WTC11 (cell line): ENCODE data around the gene USP10.

Experiments used
- ARID4B ChIP-seq: sonication (generic); formaldehyde crosslinking; IDR thresholded peaks from 2 replicates; pipeline ENCODE4 v1.8.0; 2023; ENCODE audit warnings: missing genetic modification reagents, mild to moderate bottlenecking, borderline replicate concordance
- CREM ChIP-seq: sonication (generic); formaldehyde crosslinking; IDR thresholded peaks from 2 replicates; pipeline ENCODE4 v1.8.1; 2022; ENCODE audit warnings: mild to moderate bottlenecking, missing genetic modification reagents, moderate library complexity
- IRF1 ChIP-seq: sonication (generic); formaldehyde crosslinking; IDR thresholded peaks from 2 replicates; pipeline ENCODE4 v1.8.0; 2023; ENCODE audit warnings: missing genetic modification reagents
- JUN ChIP-seq: sonication (generic); formaldehyde crosslinking; IDR thresholded peaks from 2 replicates; pipeline ENCODE4 v1.8.0; 2023; ENCODE audit warnings: mild to moderate bottlenecking, missing genetic modification reagents
- NFE2L1 ChIP-seq: sonication (generic); formaldehyde crosslinking; IDR thresholded peaks from 2 replicates; pipeline ENCODE4 v1.8.1; 2023; ENCODE audit warnings: missing genetic modification reagents
- PRDM15 ChIP-seq: sonication (generic); formaldehyde crosslinking; IDR thresholded peaks from 2 replicates; pipeline ENCODE4 v1.8.0; 2022; ENCODE audit warnings: missing genetic modification reagents
- SMAD4 ChIP-seq: sonication (generic); formaldehyde crosslinking; IDR thresholded peaks from 2 replicates; pipeline ENCODE4 v1.8.0; 2022; ENCODE audit warnings: mild to moderate bottlenecking, missing genetic modification reagents
- SP1 ChIP-seq: sonication (generic); formaldehyde crosslinking; conservative IDR thresholded peaks from 2 replicates; pipeline ENCODE4 v1.8.1; 2022; ENCODE audit warnings: missing genetic modification reagents
- TEAD1 ChIP-seq: sonication (generic); formaldehyde crosslinking; IDR thresholded peaks from 2 replicates; pipeline ENCODE4 v1.8.0; 2022; ENCODE audit warnings: mild to moderate bottlenecking, missing genetic modification reagents
- ZBTB21 ChIP-seq: sonication (generic); formaldehyde crosslinking; IDR thresholded peaks from 2 replicates; pipeline ENCODE4 v1.8.1; 2023; ENCODE audit warnings: mild to moderate bottlenecking, missing genetic modification reagents, borderline replicate concordance
- ZNF121 ChIP-seq: sonication (generic); formaldehyde crosslinking; IDR thresholded peaks from 2 replicates; pipeline ENCODE4 v1.8.0; 2023; ENCODE audit warnings: missing genetic modification reagents
- ZNF232 ChIP-seq: sonication (generic); formaldehyde crosslinking; IDR thresholded peaks from 2 replicates; pipeline ENCODE4 v1.8.0; 2022; ENCODE audit warnings: mild to moderate bottlenecking, missing genetic modification reagents
- TF ChIP-seq, protein P1 (sequence below): fragments of 200-600 bp; IDR thresholded peaks from 2 replicates; pipeline ENCODE4 v1.8.0; 2022; ENCODE audit warnings: antibody characterized with exemption
- TF ChIP-seq, protein P2 (sequence below): sonication (generic); formaldehyde crosslinking; conservative IDR thresholded peaks from 2 replicates; pipeline ENCODE4 v1.8.1; 2022; ENCODE audit warnings: mild to moderate bottlenecking, missing genetic modification reagents

GRCh38 chr16:84821728-84822689 lies 122.2 kb downstream of the USP10 start:
- TF ChIP-seq JUN (CRISPR knock-in tag) (no peak), SMAD4 (CRISPR knock-in tag) (no peak), IRF1 (CRISPR knock-in tag) (no peak), SP1 (CRISPR knock-in tag) (no peak), CREM (CRISPR knock-in tag) (no peak), ARID4B (CRISPR knock-in tag) (no peak), ZNF121 (CRISPR knock-in tag) (no peak), ZBTB21 (no peak), NFE2L1 (no peak), ZNF232 (CRISPR knock-in tag) (no peak), PRDM15 (CRISPR knock-in tag) (no peak), TEAD1 (CRISPR knock-in tag) (no peak)
- TF ChIP-seq, protein P1, sequence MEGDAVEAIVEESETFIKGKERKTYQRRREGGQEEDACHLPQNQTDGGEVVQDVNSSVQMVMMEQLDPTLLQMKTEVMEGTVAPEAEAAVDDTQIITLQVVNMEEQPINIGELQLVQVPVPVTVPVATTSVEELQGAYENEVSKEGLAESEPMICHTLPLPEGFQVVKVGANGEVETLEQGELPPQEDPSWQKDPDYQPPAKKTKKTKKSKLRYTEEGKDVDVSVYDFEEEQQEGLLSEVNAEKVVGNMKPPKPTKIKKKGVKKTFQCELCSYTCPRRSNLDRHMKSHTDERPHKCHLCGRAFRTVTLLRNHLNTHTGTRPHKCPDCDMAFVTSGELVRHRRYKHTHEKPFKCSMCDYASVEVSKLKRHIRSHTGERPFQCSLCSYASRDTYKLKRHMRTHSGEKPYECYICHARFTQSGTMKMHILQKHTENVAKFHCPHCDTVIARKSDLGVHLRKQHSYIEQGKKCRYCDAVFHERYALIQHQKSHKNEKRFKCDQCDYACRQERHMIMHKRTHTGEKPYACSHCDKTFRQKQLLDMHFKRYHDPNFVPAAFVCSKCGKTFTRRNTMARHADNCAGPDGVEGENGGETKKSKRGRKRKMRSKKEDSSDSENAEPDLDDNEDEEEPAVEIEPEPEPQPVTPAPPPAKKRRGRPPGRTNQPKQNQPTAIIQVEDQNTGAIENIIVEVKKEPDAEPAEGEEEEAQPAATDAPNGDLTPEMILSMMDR, result no peak
- TF ChIP-seq, protein P2, sequence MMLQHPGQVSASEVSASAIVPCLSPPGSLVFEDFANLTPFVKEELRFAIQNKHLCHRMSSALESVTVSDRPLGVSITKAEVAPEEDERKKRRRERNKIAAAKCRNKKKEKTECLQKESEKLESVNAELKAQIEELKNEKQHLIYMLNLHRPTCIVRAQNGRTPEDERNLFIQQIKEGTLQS (CRISPR knock-in tag), result no peak
